Left forelimb (tissue), 1 donor: ENCODE data around the gene KCNQ2.

ENCODE experiments used
- DNase-seq: peaks from one replicate; pipeline ENCODE4 v3.0.0-alpha.2; 2018; ENCODE audit warnings: low spot score

The KCNQ2 gene

GRCh38 chr20:63403403-63404105, 68.9 kb downstream of the KCNQ2 start:
- DNase-seq: no peak

DNA sequence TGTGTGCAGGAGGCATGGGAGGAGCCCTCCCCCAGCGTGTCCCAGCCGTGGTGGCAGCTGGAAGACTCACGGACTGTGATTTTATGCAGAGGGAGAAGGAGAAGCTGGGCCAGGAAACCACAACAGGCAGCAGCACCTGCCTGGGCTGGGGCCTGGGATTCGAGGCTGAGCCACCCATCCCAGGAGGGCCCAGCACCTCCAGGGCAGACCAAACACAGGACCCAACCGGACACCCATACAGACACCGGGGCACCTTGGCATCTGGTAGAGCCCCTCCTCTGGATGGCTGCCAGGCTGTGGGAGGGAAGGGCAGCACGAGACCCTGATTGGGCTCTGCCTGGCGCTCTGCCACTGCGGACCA, 69.6 kb downstream of the KCNQ2 start:
- no peak for DNase-seq

- DNase-seq: no peak
Measured at GRCh38 chr20:63402181-63402859, 70.1 kb downstream of the KCNQ2 start.

GRCh38 chr20:63401384-63402110, 70.9 kb downstream of the KCNQ2 start:
- no peak for DNase-seq

DNA sequence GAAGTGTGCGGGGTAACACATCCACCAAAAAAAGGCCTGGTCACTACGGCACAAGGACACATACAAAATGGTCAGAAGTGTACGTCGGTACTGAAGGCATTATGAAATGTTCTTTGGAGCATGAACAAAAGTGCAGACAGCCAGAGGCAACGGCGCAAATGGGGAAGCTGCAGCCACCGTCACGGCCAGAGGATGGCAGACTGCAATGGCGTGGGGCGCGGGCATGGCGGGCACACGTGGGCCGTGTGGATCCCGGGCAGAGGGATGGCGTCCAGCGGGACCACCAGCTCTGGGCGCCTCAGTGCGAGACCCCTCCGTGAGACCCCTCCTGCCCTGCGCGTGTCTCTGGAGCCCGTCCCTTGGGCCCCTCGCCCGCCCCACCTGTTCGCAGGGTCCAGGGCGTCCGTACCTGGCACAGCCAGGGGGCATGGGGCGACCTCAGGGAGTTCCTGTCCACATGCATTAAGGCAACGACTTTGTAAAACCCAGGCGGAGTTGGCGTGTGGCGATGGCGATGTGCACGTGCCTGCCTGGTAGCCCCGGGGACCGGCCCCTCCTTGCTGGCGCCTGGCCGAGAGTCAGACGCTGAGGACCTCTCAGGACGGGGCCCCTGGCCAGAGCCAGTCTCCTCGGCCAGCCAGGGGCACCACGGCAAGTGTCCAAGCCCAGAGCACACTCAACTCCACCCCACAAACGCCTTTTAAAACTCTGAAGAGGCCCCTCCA, 71.8 kb downstream of the KCNQ2 start:
- DNase-seq: no peak

- no peak for DNase-seq
Measured at GRCh38 chr20:63399596-63400375, 72.7 kb downstream of the KCNQ2 start.

- DNase-seq: no peak
Measured at GRCh38 chr20:63398744-63399514, 73.5 kb downstream of the KCNQ2 start.

DNA sequence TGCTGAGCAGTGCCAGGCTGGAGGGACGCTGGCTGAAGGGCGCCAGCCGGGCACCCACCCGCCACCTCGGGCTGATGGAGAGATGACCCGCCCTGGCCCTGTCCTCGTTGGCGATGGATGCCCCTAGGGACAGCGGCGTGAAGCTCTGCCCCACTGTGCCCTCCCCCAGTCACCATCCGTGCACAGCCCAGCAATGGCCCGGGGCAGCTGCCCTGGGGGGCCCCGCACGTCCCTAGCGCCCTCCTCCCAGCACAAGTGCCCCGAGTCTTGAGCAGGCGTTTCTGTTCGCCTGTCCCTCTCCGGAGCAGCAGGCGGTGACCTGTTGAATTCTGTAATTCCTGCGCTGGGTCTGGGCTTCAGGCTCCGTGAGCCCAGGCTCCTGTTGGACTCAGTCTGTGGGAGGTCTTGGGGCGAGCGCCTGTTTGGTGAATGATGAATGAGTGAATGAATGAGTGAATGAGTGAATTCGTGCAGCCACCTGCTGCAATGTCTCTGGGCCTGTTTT, 74.5 kb downstream of the KCNQ2 start:
- no peak for DNase-seq

GRCh38 chr20:63397155-63397843, 75.2 kb downstream of the KCNQ2 start:
- no peak for DNase-seq

DNA sequence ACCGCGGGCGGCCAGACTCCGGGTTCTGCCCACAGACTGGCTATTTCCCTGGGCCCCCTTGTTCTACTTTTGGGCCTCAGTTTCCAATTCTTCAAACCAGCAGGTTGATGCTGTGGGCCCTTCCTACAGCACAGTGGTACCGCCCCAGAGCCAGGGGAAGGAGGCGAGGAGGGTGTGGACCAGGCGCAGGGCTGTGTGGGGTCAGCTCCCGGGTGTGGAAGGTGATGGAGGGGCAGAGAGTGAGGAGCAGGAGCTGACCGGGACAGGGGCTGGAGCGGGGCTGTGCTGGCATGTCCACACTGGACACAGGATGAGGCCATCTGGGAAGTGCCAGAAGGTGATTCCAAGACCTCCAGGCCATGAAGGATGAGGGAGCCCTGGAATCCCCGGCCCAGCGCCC, 76.2 kb downstream of the KCNQ2 start:
- no peak for DNase-seq

GRCh38 chr20:63395723-63396122, 76.7 kb downstream of the KCNQ2 start:
- DNase-seq: no peak

DNA sequence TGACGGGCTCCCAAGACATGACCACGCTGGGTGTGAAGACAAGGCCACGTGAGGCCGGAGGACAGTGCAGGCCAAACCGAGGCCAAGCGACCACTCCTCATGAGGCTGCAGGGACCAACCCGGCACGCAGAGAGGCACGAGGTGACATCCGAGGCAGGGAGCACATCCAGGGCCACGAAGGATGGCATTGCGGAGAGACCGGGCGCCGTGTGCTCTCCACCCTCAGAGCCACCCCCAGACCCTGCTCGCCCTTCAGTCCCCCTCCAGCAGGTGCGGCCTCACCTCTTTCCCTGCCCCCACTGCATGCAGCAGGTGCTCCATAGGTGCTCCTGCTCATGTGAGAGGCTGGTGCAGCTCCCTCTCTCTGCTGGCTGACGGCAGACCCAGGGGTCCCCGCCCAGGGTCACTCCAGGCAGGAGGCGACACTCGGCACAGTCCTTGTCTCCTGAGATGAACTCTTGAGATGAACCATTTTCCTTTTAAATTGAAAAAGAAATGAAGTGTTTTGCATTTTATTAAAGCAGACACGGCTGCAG, 77.5 kb downstream of the KCNQ2 start:
- DNase-seq: no peak

DNA sequence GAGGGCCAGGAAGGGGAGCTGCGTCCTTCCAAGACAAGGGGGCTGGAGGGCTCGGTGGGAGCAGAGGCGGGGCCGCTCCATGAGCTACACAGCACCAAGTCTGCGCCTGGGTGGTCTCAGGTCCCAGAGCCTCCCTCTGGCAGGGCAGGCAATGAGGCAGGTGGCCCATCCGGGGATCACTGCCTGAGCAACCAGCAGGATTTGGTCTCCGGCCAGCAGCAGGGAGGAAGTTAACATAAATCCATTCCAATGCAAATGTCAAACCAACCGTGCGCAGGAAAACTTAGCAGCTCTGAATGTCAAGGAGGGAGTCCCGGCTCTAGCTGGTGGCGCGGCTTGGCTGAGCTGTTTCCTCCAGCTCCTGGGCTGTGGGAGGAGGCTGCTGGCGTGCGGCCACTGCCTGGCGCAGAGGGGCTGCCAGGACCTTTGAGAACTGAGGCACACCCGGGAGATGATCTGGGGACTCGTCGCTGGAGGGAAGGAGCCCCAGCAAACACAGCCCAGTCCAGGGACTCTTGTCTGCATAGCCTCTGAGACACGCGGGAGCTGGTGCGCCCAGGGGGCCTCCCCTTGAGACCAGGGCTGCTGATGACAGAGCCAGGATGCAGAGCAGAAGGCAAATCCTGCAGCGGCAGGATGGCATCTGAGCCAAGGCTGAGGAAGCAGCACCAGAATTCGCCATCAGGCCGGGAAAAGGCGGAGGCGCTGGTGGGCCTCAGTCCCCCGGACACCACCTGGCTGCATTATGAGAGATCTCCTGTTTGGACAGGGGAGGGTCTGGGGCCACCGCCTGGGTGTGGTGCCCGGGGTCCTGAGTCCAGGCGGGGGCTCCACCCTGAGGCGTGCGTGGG, 78.2 kb downstream of the KCNQ2 start:
- DNase-seq: no peak

- DNase-seq: no peak
Measured at GRCh38 chr20:63393566-63393965, 78.9 kb downstream of the KCNQ2 start.

DNA sequence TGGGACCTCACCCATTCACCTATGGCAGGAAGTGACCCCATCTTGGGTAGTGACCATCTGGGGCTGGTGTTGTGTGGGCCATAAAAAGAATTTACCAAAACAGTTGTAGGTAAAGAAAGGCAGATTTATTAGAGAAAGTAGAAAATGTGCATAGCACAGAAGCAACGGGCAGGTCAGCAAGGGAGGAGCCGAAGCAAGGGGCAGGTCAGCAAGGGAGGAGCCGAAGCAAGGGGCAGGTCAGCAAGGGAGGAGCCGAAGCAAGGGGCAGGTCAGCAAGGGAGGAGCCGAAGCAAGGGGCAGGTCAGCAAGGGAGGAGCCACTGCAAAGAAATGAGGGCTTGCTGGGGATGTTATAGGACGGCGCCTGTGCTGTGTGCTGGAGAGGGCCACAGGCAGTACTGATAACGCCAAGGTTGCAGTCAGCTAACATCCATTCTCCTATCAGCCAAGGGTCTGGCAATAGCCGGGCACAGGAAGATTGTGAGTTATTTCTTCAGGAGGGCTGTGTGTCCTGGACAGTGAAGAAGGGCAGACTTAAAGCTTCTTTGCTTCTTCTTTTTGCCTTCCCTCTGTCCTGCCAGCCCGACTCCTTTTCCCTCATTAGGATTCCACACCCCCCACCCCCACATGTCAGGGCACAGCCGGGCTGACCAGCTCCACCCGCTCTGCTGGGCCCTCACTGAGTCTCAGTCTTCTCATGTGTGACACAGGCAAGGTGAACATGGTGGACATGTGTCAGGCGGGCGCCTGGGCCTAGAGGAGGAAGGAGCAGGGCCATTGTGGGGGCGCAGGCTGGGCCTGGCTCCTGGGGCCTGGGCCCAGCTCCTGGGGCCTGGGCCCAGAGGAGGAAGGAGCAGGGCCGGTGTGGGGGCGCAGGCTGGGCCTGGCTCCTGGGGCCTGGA, 79.7 kb downstream of the KCNQ2 start:
- no peak for DNase-seq

DNA sequence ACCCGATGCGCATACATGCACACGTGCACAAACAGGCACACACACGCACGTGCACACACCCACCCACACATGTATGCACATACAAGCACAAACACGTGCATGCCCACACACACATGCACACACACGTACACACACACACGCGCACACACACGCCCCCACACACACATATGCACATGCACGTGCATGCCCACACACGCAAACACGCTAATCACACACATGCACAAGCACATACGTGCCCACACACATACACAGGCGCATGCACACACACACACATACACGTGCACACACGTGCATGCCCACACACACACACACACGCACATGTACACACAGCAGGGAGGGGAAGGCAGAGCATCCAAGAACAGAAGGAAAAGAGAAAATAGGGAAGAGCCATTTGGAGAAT, 84.5 kb downstream of the KCNQ2 start:
- no peak for DNase-seq

- no peak for DNase-seq
Measured at GRCh38 chr20:63387393-63387792, 85.1 kb downstream of the KCNQ2 start.

GRCh38 chr20:63386491-63386890, 86.0 kb downstream of the KCNQ2 start:
- no peak for DNase-seq
